B cell (primary cell): Measurements from ENCODE around the gene NTMT1. TPM values are rescaled to one million over a fixed set of nuclear protein-coding genes. Genes with fewer than 3 reads are reported as not detected.

Experiments used
- ATAC-seq: fragments of 200-7000 bp; cut with Tn5 transposase; one replicate; pipeline ENCODE4 v1.10.0; 2021; ENCODE audit warnings: low read depth, mild to moderate bottlenecking, moderate number of reproducible peaks, moderate library complexity
- CTCF ChIA-PET: fragments of 350-600 bp; sonication (Branson Sonifier 250); formaldehyde crosslinking; loops from one replicate; lab custom pipeline; 2021; ENCODE audit warnings: antibody characterized with exemption, inconsistent platforms; lab: Charles Lee
- POLR2A ChIA-PET: fragments of 350-600 bp; sonication (Branson Sonifier 250); formaldehyde crosslinking; loops from one replicate; lab custom pipeline; 2021; ENCODE audit warnings: antibody characterized with exemption; lab: Charles Lee
- DNase-seq: peaks from one replicate; pipeline ENCODE4 v3.0.0; 2013
- H2AFZ ChIP-seq: 2 replicates; pipeline ENCODE4 v1.6.1; 2012; ENCODE audit warnings: mild to moderate bottlenecking, low read depth, low read length; ENCODE audit not compliant: insufficient read depth, poor library complexity, severe bottlenecking
- H3K27ac ChIP-seq, 2 donors: 1 replicate in 1 of 2; 2 replicates in 1 of 2; pipeline ENCODE4 v1.5.1; 2012 to 2013; ENCODE audit warnings: low read length in 2 of 2, mild to moderate bottlenecking in 2 of 2, moderate library complexity in 1 of 2
- H3K27me3 ChIP-seq, 4 experiments: fragments of 200-600 bp in 1 of 4; sonication (generic) in 1 of 4; replicated peaks in 1 of 4; 1 replicate in 2 of 4; 2 replicates in 2 of 4; pipeline versions ENCODE4 v1.6.1 to v1.7.0; 2013 to 2016; ENCODE audit warnings: low read length in 3 of 4, mild to moderate bottlenecking in 2 of 4, mixed read lengths in 1 of 4, moderate library complexity in 1 of 4; ENCODE audit not compliant: insufficient read depth in 4 of 4, control insufficient read depth in 3 of 4; ENCODE audit errors: control extremely low read depth in 1 of 4
- H3K36me3 ChIP-seq, 2 experiments: replicated peaks in 1 of 2; 1 replicate in 1 of 2; 2 replicates in 1 of 2; pipeline versions ENCODE4 v1.6.1 to v1.7.1; 2013; ENCODE audit warnings: low read length in 1 of 2; ENCODE audit not compliant: insufficient read depth in 2 of 2, control insufficient read depth in 1 of 2; ENCODE audit errors: control extremely low read depth in 1 of 2, extremely low read depth in 1 of 2
- H3K4me1 ChIP-seq, 2 donors: fragments of 200-600 bp in 1 of 2; sonication (generic) in 1 of 2; 1 replicate in 1 of 2; 2 replicates in 1 of 2; pipeline versions ENCODE4 v1.5.1 to v1.6.1; 2013 to 2017; ENCODE audit warnings: low read length in 2 of 2; ENCODE audit not compliant: control insufficient read depth in 2 of 2, insufficient read depth in 2 of 2
- H3K4me2 ChIP-seq: replicated peaks from 2 replicates; pipeline ENCODE3; 2012; ENCODE audit warnings: mild to moderate bottlenecking, low read depth, low read length; ENCODE audit not compliant: poor library complexity, severe bottlenecking
- H3K4me3 ChIP-seq, 5 experiments: fragments of 200-600 bp in 1 of 5; sonication (generic) in 1 of 5; 1 replicate in 3 of 5; 2 replicates in 2 of 5; pipeline versions ENCODE4 v1.5.1 to v1.7.0; 2011 to 2016; ENCODE audit warnings: low read length in 4 of 5, mild to moderate bottlenecking in 4 of 5, low read depth in 2 of 5, control low read depth in 1 of 5, moderate library complexity in 1 of 5; ENCODE audit not compliant: insufficient read depth in 1 of 5; ENCODE audit errors: control extremely low read depth in 1 of 5, extremely low read depth in 1 of 5
- H3K79me2 ChIP-seq: fragments of 200-600 bp; sonication (generic); one replicate; pipeline ENCODE4 v1.6.0; 2016; ENCODE audit warnings: low read length; ENCODE audit not compliant: control insufficient read depth, insufficient read depth
- H3K9ac ChIP-seq: fragments of 200-600 bp; sonication (generic); 2 replicates; pipeline ENCODE4 v1.6.1; 2017; ENCODE audit warnings: mild to moderate bottlenecking, low read length, moderate library complexity
- H3K9me3 ChIP-seq, 3 donors: one replicate each; pipeline versions ENCODE4 v1.6.1 to v1.7.1; 2013; ENCODE audit warnings: low read length in 2 of 3; ENCODE audit not compliant: control insufficient read depth in 2 of 3, insufficient read depth in 1 of 3; ENCODE audit errors: control extremely low read depth in 1 of 3
- H4K20me1 ChIP-seq: 2 replicates; pipeline ENCODE4 v1.6.0; 2012; ENCODE audit warnings: mild to moderate bottlenecking, low read length; ENCODE audit not compliant: insufficient read depth, control insufficient read depth, poor library complexity, severe bottlenecking
- H3K27ac Mint-ChIP-seq: one replicate; pipeline ENCODE4 v1.8.0; 2021; ENCODE audit warnings: mixed read lengths
- H3K27me3 Mint-ChIP-seq: one replicate; pipeline ENCODE4 v1.8.0; 2021; ENCODE audit warnings: mixed read lengths
- H3K4me1 Mint-ChIP-seq: one replicate; pipeline ENCODE4 v1.8.0; 2021; ENCODE audit warnings: mixed read lengths
- H3K4me3 Mint-ChIP-seq: one replicate; pipeline ENCODE4 v1.8.0; 2021; ENCODE audit warnings: mixed read lengths
- H3K9me3 Mint-ChIP-seq: one replicate; pipeline ENCODE4 v1.8.0; 2022; ENCODE audit warnings: mixed read lengths; ENCODE audit not compliant: insufficient read depth
- EZH2 ChIP-seq: IDR thresholded peaks from 2 replicates; pipeline ENCODE4 v1.6.1; 2012; ENCODE audit warnings: borderline replicate concordance, low read depth, mild to moderate bottlenecking, moderate library complexity, low read length; ENCODE audit not compliant: insufficient read depth, poor library complexity, severe bottlenecking
- WGBS: methylation state at CpG from one replicate; pipeline ENCODE4 v1.1.5; 2013; ENCODE audit warnings: missing lambda C conversion rate; ENCODE audit not compliant: insufficient coverage; 5-methylcytosine and 5-hydroxymethylcytosine counted together
- intact Hi-C: fragments of 100-400 bp; cut with micrococcal nuclease; formaldehyde crosslinking; loops from one replicate; pipeline ENCODE4 v1.10.0; 2022
- polyA plus RNA-seq: library from polyadenylated mRNA; depleted of rRNA; stranded (reverse); fragments of >200 nt; gene quantifications from 2 replicates; pipeline ENCODE4 v1.2.3, GENCODE V29; 2012
- total RNA-seq, 2 donors: library from RNA; stranded (reverse); fragments of 120-200 nt in 1 of 2; gene quantifications; 1 replicate in 1 of 2; 2 replicates in 1 of 2; pipeline versions ENCODE4 v1.2.3 to v1.2.4, GENCODE V29; 2013 to 2022
- TF ChIP-seq, protein P1 (sequence below): fragments of 200-600 bp; IDR thresholded peaks from one replicate; pipeline ENCODE4 v1.8.0; 2022; ENCODE audit warnings: antibody characterized with exemption, mild to moderate bottlenecking

The NTMT1 gene
- total and polyA plus RNA-seq, 2 donors (not counting 1 experiment from before 2014, with no cell fraction given), result 21.8 to 35.3 TPM

DNA sequence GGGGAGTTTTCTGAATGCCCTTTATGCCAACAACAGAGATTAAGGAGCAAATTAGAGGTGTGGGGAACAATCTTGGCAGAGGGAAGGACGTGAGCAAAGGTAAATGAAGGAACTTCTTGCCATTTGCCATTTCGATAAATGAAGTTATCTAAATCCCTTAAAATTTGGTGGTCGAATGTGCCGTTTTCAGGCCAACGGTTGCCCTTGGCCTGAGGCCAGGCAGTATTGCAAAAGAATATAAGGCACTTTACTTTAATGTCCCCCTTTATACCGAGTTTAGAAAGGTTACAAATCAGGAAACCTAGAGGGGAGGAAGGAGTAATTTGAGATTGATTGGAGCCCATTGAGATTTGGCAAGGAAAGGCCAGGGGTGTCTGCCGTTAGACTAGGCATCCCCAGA lies 31.3 kb upstream of the NTMT1 start:
- Histone ChIP-seq H4K20me1 (no peaks in the 10 kb centered on the region), H3K9me3 (peaks cover 0 to 9% (median 0%) of the 10 kb centered on the region in 3 donors), H3K79me2 (no peaks in the 10 kb centered on the region), H3K9ac (no peak overlapping the region), H2AFZ (no peak overlapping the region), H3K4me2 (no peak overlapping the region), H3K36me3 (no peaks in the 10 kb centered on the region), H3K4me1 (peaks cover 14 to 15% of the 10 kb centered on the region in 2 donors), H3K4me3 (no peak overlapping the region), H3K27me3 (peaks cover 0 to 34% (median 11%) of the 10 kb centered on the region in 4 experiments), H3K27ac (no peak overlapping the region)
- Mint-ChIP-seq H3K9me3 (no peaks in the 10 kb centered on the region), H3K27ac (no peak overlapping the region), H3K4me1 (peaks cover 12% of the 10 kb centered on the region), H3K27me3 (peaks cover 56% of the 10 kb centered on the region), H3K4me3 (no peak overlapping the region)
- CTCF ChIA-PET, result no interaction called here
- POLR2A ChIA-PET, result no interaction called here
- WGBS, result 85% methylated on average over 2 of the region's 7 CpGs
- intact Hi-C loops, result no loop called here
- no peak for ATAC-seq
- no peak for DNase-seq
- no peak for TF ChIP-seq EZH2
- TF ChIP-seq, protein P1, sequence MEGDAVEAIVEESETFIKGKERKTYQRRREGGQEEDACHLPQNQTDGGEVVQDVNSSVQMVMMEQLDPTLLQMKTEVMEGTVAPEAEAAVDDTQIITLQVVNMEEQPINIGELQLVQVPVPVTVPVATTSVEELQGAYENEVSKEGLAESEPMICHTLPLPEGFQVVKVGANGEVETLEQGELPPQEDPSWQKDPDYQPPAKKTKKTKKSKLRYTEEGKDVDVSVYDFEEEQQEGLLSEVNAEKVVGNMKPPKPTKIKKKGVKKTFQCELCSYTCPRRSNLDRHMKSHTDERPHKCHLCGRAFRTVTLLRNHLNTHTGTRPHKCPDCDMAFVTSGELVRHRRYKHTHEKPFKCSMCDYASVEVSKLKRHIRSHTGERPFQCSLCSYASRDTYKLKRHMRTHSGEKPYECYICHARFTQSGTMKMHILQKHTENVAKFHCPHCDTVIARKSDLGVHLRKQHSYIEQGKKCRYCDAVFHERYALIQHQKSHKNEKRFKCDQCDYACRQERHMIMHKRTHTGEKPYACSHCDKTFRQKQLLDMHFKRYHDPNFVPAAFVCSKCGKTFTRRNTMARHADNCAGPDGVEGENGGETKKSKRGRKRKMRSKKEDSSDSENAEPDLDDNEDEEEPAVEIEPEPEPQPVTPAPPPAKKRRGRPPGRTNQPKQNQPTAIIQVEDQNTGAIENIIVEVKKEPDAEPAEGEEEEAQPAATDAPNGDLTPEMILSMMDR, result no peak

DNA sequence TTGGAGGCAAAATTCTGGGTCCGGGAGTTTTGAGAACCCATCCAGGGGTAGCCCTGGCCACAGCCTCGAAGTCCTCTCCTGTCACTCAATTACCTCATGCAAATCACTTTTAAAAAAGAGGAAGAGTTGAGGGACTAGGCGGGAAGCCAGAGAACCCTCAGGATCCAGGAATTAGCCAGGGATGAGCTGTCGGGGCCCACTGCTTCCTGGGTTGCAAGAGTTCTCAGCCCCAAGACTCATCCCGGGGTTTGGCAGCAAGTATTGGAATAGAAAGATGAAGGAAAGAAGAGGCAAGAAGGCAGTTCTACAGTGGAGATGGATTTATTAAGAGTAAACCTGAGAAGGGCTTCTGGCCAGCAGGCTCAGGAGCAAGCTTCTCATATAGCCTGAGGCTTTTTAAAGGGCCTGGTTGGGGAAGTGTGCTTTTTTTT lies 30.6 kb upstream of the NTMT1 start:
- no peak overlapping the region for H3K4me3 ChIP-seq
- H4K20me1 ChIP-seq, result no peaks in the 10 kb centered on the region
- ChIA-PET POLR2A (interaction anchor here (0.7 kb wide), 1 partner anchor 104 kb away, joined by 8 read pairs; no protein-coding TSS in a partner anchor), CTCF (interaction anchor here (1.2 kb wide), 1 partner anchor 9 kb away, joined by 3 read pairs; no protein-coding TSS in a partner anchor)
- H3K36me3 ChIP-seq, result no peaks in the 10 kb centered on the region
- no peak overlapping the region for H3K4me2 ChIP-seq
- H3K4me1 ChIP-seq, result peaks cover 14 to 15% of the 10 kb centered on the region in 2 donors
- Mint-ChIP-seq H3K27ac (no peak overlapping the region), H3K27me3 (peaks cover 52% of the 10 kb centered on the region), H3K9me3 (no peaks in the 10 kb centered on the region), H3K4me3 (no peak overlapping the region), H3K4me1 (peaks cover 12% of the 10 kb centered on the region)
- DNase-seq (no peak), ATAC-seq (no peak)
- peaks cover 0 to 35% (median 11%) of the 10 kb centered on the region in 4 experiments for H3K27me3 ChIP-seq
- peaks cover 0 to 9% (median 0%) of the 10 kb centered on the region in 3 donors for H3K9me3 ChIP-seq
- no peak overlapping the region for H3K9ac ChIP-seq
- H3K79me2 ChIP-seq, result no peaks in the 10 kb centered on the region
- H2AFZ ChIP-seq, result no peak overlapping the region
- TF ChIP-seq, protein P1, result no peak
- no peak for TF ChIP-seq EZH2
- no peak overlapping the region for H3K27ac ChIP-seq
- 76% methylated on average over 3 of the region's 5 CpGs for WGBS
- intact Hi-C loops, result no loop called here
